Erythroblast (primary cell): ENCODE data around the gene NRP1.

ENCODE experiments used
- GATA1 ChIP-seq: IDR thresholded peaks from 2 replicates; pipeline ENCODE4 v1.6.1; 2011; ENCODE audit warnings: low read depth, mild to moderate bottlenecking, control low read depth, low read length, moderate library complexity
- POLR2A ChIP-seq: IDR thresholded peaks from 2 replicates; pipeline ENCODE4 v1.6.1; 2011; ENCODE audit warnings: mild to moderate bottlenecking, low read length

- TF ChIP-seq POLR2A (no peak), GATA1 (no peak)
These were observed 23.6 kb downstream of the NRP1 start for GRCh38 chr10:33310853-33311252.
